Skin epidermis (tissue), 12 donors: Measurements from ENCODE around the gene POU6F1.
A peak's percentile ranks its signal among the peaks of the same experiment; 100 is the strongest.

ENCODE experiments used
- H3K27ac ChIP-seq, 21 experiments: fragments of 200-600 bp; sonication (generic) in 11 of 21; one replicate each; pipeline ENCODE4 v1.5.0; 2020; ENCODE audit warnings: mild to moderate bottlenecking in 3 of 21, inconsistent platforms in 2 of 21, moderate library complexity in 2 of 21
- H3K4me3 ChIP-seq, 7 experiments: fragments of 200-600 bp; sonication (generic) in 2 of 7; one replicate each; pipeline ENCODE4 v1.5.0; 2020; ENCODE audit warnings: inconsistent platforms in 2 of 7, mild to moderate bottlenecking in 2 of 7, moderate library complexity in 1 of 7

Gene POU6F1

GRCh38 chr12:51200806-51201205, 17.1 kb downstream of the POU6F1 start:
- Histone ChIP-seq H3K4me3 (no peak overlapping the region), H3K27ac (no peak overlapping the region)

- no peak overlapping the region for H3K27ac ChIP-seq
- no peak overlapping the region for H3K4me3 ChIP-seq
Observed at GRCh38 chr12:51200156-51200555, 17.7 kb downstream of the POU6F1 start.

GRCh38 chr12:51199366-51199945, 18.4 kb downstream of the POU6F1 start:
- no peak overlapping the region for H3K4me3 ChIP-seq
- no peak overlapping the region for H3K27ac ChIP-seq

- Histone ChIP-seq H3K27ac (no peak overlapping the region), H3K4me3 (no peak overlapping the region)
Observed at GRCh38 chr12:51198568-51199365, 19.1 kb downstream of the POU6F1 start.

GRCh38 chr12:51197736-51198567, 19.9 kb downstream of the POU6F1 start:
- Histone ChIP-seq H3K27ac (no peak overlapping the region), H3K4me3 (no peak overlapping the region)

DNA sequence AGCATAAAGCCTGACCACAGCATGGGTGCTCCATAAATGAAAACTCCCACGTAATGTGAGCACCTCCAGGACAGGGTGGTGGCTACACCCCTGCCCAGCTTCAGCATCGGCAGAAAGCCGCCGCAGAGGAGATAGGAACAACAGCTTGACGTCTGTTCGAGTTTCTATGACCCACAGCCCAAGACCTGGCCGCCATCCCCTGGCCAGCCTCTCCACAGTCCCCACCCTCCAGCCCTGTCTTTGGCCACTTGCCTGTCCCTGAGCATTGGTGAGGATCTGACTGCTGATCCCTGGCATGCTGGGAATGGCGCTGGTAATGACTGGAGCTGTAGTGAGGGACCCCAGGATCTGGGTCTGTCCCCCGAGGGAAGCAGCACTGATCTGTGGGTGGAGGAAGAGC, 21.3 kb downstream of the POU6F1 start:
- Histone ChIP-seq H3K4me3 (no peak overlapping the region), H3K27ac (no peak overlapping the region)

- no peak overlapping the region for H3K27ac ChIP-seq
- H3K4me3 ChIP-seq: no peak overlapping the region
Observed at GRCh38 chr12:51195841-51196240, 22.0 kb downstream of the POU6F1 start.

GRCh38 chr12:51192284-51192671, 25.6 kb downstream of the POU6F1 start:
- no peak overlapping the region for H3K4me3 ChIP-seq
- H3K27ac ChIP-seq: no peak overlapping the region

- no peak overlapping the region for H3K27ac ChIP-seq
- H3K4me3 ChIP-seq: no peak overlapping the region
Observed at GRCh38 chr12:51191516-51192283, 26.2 kb downstream of the POU6F1 start.

DNA sequence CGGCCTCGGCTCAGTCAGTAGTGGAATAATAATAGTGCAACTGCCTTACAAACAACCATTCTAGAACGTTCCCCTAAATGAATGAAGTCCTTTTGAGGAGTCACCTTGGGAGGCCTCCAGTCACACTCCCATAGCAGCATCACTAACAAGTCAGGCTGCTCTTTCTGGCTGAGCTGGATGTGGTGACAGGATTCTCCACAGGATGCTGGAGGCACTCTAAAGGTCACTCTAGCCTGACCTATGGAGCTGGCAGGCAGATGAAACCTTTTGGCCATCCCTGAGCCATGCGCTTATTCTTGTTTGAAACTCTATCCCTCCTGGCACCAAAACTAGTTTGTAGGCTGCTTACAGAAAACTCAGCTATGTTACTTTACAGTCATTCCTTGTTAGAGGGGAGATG, 27.0 kb downstream of the POU6F1 start:
- H3K27ac ChIP-seq: no peak overlapping the region
- H3K4me3 ChIP-seq: no peak overlapping the region

- H3K4me3 ChIP-seq: no peak overlapping the region
- no peak overlapping the region for H3K27ac ChIP-seq
Observed at GRCh38 chr12:51189790-51190355, 28.0 kb downstream of the POU6F1 start.

DNA sequence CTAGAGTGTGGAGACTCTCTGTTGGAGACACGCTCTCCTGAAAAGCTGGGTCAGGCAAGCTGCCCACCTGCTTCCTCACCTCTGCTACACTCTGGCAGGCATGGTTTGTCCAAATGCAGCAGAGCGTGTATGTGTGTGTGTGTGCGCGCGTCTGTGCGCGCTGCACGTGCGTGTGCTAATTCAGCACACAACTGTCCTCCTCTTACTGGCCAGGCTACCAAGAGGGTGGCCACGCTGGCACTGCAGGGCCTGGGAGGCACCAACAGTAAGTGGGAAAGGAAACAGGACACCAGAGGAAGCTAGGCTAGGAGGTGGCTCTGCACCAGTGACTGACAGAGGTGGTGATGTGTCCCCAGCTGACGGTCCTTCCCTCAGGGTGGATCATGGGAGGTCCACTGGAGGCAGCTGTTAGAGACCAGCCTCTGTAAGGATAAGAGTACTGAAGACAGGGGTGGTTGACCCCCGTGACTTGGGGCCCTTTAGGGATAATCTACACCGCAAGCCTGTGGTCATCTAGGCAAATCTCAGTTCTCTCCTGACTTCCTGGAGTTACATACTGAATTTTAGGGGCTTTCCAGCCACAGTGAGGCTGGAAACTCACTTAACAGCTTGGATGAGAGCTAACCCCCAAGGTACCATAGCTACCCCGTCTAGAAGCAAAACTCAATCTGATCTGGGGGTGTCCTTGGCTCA, 29.4 kb downstream of the POU6F1 start:
- peak overlapping the region in 2 of 21 experiments; percentile 16 to 17 for H3K27ac ChIP-seq
- H3K4me3 ChIP-seq: no peak overlapping the region

DNA sequence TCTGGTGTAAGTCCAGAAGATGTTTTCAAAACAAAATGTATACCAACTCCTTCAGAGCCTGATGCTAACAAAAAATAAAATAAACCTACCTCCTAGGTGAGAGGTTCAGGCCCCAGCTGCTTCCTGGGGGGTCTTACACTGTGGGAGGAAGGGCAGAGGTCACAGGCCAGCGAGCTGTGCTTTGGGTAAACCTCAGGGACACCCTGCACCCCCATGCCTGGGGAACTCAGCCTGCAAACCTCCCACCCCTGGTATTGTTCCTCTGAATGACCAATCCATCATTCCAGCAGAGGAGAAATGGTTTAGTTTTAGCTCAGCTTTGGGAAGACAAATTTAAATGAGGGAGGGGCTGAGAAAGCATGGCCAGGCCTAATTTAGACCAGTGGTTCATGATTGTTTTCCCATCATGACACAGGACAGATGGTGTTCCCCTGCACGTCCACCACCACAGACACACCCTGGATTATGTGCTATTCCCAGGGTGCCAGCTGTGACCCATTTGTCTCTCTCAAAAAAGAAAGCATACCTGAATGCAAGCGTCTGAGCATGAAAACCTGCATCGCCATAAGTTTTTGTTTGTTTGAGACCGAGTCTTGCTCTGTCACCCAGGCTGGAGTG, 30.4 kb downstream of the POU6F1 start:
- H3K27ac ChIP-seq: no peak overlapping the region

GRCh38 chr12:51186465-51187085, 31.3 kb downstream of the POU6F1 start:
- Histone ChIP-seq H3K4me3 (no peak overlapping the region), H3K27ac (peak overlapping the region in 5 of 21 experiments; percentile 10 to 47 (median 14))

More for the DNA sequence above, 30.4 kb downstream of the POU6F1 start:
- no peak overlapping the region for H3K4me3 ChIP-seq

- Histone ChIP-seq H3K27ac (no peak overlapping the region), H3K4me3 (no peak overlapping the region)
Observed at GRCh38 chr12:51185171-51185717, 32.6 kb downstream of the POU6F1 start.

- Histone ChIP-seq H3K4me3 (no peak overlapping the region), H3K27ac (no peak overlapping the region)
Observed at GRCh38 chr12:51183816-51184215, 34.0 kb downstream of the POU6F1 start.

DNA sequence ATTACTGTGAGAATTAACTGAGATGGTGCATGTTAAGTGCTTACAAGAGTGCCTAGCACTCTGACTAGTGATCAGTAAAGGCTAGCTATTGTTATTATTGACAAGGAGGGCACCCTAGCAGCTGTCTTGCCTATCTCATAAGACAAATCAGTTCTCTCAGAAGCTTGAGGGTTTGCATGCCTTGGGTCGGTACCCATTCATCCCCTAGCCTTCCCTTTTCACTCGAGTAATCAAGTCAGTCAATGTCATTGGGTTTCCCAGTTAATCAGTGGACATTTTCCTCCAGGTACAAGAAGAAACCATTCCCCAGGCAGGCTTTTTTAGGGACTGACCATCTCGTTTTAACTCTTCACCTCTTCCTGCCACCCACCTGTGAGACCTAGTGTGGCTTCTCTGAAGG, 34.5 kb downstream of the POU6F1 start:
- H3K4me3 ChIP-seq: no peak overlapping the region
- no peak overlapping the region for H3K27ac ChIP-seq

DNA sequence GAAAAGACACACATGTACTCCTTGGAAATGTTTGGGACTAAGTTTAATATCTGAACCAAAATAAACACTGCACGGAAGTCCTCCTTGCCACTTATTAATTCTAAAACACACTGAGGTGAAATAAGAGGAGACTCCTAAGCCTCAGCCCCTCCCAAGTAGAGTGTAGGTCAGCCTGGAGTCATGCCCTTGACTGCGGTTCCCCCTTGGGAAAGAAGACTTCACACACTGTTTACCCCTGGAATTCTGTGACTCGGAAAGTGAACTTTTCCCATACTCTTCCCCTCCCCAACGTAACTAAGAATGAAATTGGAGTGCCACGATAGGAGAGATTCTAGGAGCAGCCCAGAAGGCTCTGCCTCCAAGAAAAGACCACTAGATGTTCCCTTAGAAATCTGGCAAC, 36.3 kb downstream of the POU6F1 start:
- Histone ChIP-seq H3K4me3 (no peak overlapping the region), H3K27ac (no peak overlapping the region)
